MM.1S (cell line): ENCODE measurements around the gene OTUD3.

Source experiments
- DNase-seq: peaks from one replicate; pipeline ENCODE4 v3.0.0-alpha.2; 2015
- H2AFZ ChIP-seq: fragments of 300-600 bp; sonication (generic); 2 replicates; pipeline ENCODE4 v1.6.0; 2016; ENCODE audit warnings: antibody characterized with exemption, low read length
- H3F3A ChIP-seq: fragments of 300-600 bp; sonication (generic); 2 replicates; pipeline ENCODE4 v1.6.1; 2016; ENCODE audit warnings: mild to moderate bottlenecking, antibody characterized with exemption, low read length, moderate library complexity, mixed read lengths; ENCODE audit not compliant: insufficient read depth
- H3K27ac ChIP-seq: fragments of 300-600 bp; sonication (generic); 2 replicates; pipeline ENCODE4 v1.5.1; 2016; ENCODE audit warnings: mild to moderate bottlenecking, low read length
- H3K27me3 ChIP-seq: fragments of 300-600 bp; sonication (generic); replicated peaks from 2 replicates; pipeline ENCODE4 v1.6.0; 2016; ENCODE audit warnings: low read length; ENCODE audit not compliant: insufficient read depth
- H3K36me3 ChIP-seq: fragments of 300-600 bp; sonication (generic); replicated peaks from 2 replicates; pipeline ENCODE4 v1.6.1; 2016; ENCODE audit warnings: mild to moderate bottlenecking, low read length, mixed read lengths; ENCODE audit not compliant: insufficient read depth
- H3K4me1 ChIP-seq: fragments of 300-600 bp; sonication (generic); 2 replicates; pipeline ENCODE4 v1.6.1; 2016; ENCODE audit warnings: low read length, mixed read lengths
- H3K4me2 ChIP-seq: fragments of 300-600 bp; sonication (generic); 2 replicates; pipeline ENCODE4 v1.6.0; 2016; ENCODE audit warnings: low read depth, low read length
- H3K4me3 ChIP-seq: fragments of 300-600 bp; sonication (generic); 2 replicates; pipeline ENCODE4 v1.5.1; 2016; ENCODE audit warnings: low read length, mixed read lengths
- H3K79me2 ChIP-seq: fragments of 300-600 bp; sonication (generic); 2 replicates; pipeline ENCODE4 v1.6.1; 2016; ENCODE audit warnings: mixed run types, low read length, mixed read lengths
- H3K9ac ChIP-seq: fragments of 300-600 bp; sonication (generic); 2 replicates; pipeline ENCODE4 v1.6.1; 2016; ENCODE audit warnings: low read length, mixed read lengths
- H3K9me2 ChIP-seq: fragments of 300-600 bp; sonication (generic); replicated peaks from 2 replicates; pipeline ENCODE4 v1.6.1; 2016; ENCODE audit warnings: mild to moderate bottlenecking, low read length, mixed read lengths; ENCODE audit not compliant: insufficient read depth
- H3K9me3 ChIP-seq: fragments of 300-600 bp; sonication (generic); replicated peaks from 2 replicates; pipeline ENCODE4 v1.6.1; 2016; ENCODE audit warnings: mild to moderate bottlenecking, low read length, mixed read lengths; ENCODE audit not compliant: insufficient read depth
- H4K20me1 ChIP-seq: fragments of 300-600 bp; sonication (generic); 2 replicates; pipeline ENCODE4 v1.6.1; 2016; ENCODE audit warnings: mild to moderate bottlenecking, low read length, moderate library complexity, mixed read lengths; ENCODE audit not compliant: insufficient read depth
- CTCF ChIP-seq: fragments of 300-600 bp; sonication (generic); IDR thresholded peaks from 2 replicates; pipeline ENCODE4 v1.5.1; 2016; ENCODE audit warnings: antibody characterized with exemption, low read length, mixed read lengths
- EZH2 ChIP-seq: fragments of 300-600 bp; sonication (generic); optimal IDR thresholded peaks from 2 replicates; pipeline ENCODE3; 2017; ENCODE audit warnings: low read depth, mild to moderate bottlenecking, antibody characterized with exemption, low read length, mixed read lengths
- EZH2phosphoT487 ChIP-seq: fragments of 300-600 bp; sonication (generic); IDR thresholded peaks from 2 replicates; pipeline ENCODE4 v1.6.1; 2018; ENCODE audit warnings: antibody characterized with exemption, low read length

Gene OTUD3

GRCh38 chr1:19957779-19958178 is 75.6 kb downstream of the OTUD3 start:
- H2AFZ ChIP-seq, result no peak overlapping the region
- no peaks in the 10 kb centered on the region for H3F3A ChIP-seq

GRCh38 chr1:19960591-19960990 is 78.4 kb downstream of the OTUD3 start:
- Histone ChIP-seq H3F3A (no peaks in the 10 kb centered on the region), H3K4me1 (no peaks in the 10 kb centered on the region), H3K79me2 (no peaks in the 10 kb centered on the region), H2AFZ (no peak overlapping the region), H3K36me3 (no peaks in the 10 kb centered on the region), H3K4me2 (no peak overlapping the region), H3K9me3 (no peaks in the 10 kb centered on the region), H3K27me3 (peaks cover 73% of the 10 kb centered on the region), H3K9ac (no peak overlapping the region), H3K27ac (no peak overlapping the region), H4K20me1 (no peaks in the 10 kb centered on the region), H3K4me3 (no peak overlapping the region), H3K9me2 (no peaks in the 10 kb centered on the region)
- no peak for DNase-seq
- TF ChIP-seq EZH2phosphoT487 (no peak), CTCF (no peak), EZH2 (no peak)

More at GRCh38 chr1:19957779-19958178, 75.6 kb downstream of the OTUD3 start:
- Histone ChIP-seq H3K36me3 (no peaks in the 10 kb centered on the region), H3K27me3 (peaks cover 55% of the 10 kb centered on the region), H3K79me2 (no peaks in the 10 kb centered on the region), H3K4me3 (no peak overlapping the region), H4K20me1 (no peaks in the 10 kb centered on the region), H3K9me3 (no peaks in the 10 kb centered on the region), H3K4me2 (no peak overlapping the region), H3K4me1 (no peaks in the 10 kb centered on the region), H3K9me2 (no peaks in the 10 kb centered on the region), H3K9ac (no peak overlapping the region), H3K27ac (no peak overlapping the region)
- DNase-seq, result no peak
- no peak for TF ChIP-seq EZH2
- no peak for TF ChIP-seq CTCF
- TF ChIP-seq EZH2phosphoT487, result no peak
